GM23338 (cell line): Measurements from ENCODE around the gene NTM. TPM values are rescaled to one million over a fixed set of nuclear protein-coding genes. Genes with fewer than 3 reads are reported as not detected.

Experiments used
- ATAC-seq: fragments of 200-7000 bp; cut with Tn5 transposase; 3 replicates; pipeline ENCODE4 v1.9.1; 2020
- DNase-seq: peaks from one replicate; pipeline ENCODE4 v3.0.0-alpha.2; 2015; ENCODE audit warnings: low spot score
- H2AFZ ChIP-seq: fragments of 200-600 bp; sonication (generic); 2 replicates; pipeline ENCODE4 v1.8.0; 2016; ENCODE audit warnings: antibody characterized with exemption, mild to moderate bottlenecking, moderate library complexity
- H3F3A ChIP-seq: fragments of 200-600 bp; sonication (generic); replicated peaks from 2 replicates; pipeline ENCODE4 v1.8.0; 2017; ENCODE audit warnings: antibody characterized with exemption, mixed run types, low read depth
- H3K27ac ChIP-seq: fragments of 200-600 bp; sonication (generic); 2 replicates; pipeline ENCODE4 v1.6.1; 2016; ENCODE audit warnings: low read depth
- H3K27me3 ChIP-seq: fragments of 200-600 bp; sonication (generic); 2 replicates; pipeline ENCODE4 v1.8.0; 2016; ENCODE audit warnings: mild to moderate bottlenecking, mixed run types, moderate library complexity; ENCODE audit not compliant: insufficient read depth
- H3K36me3 ChIP-seq: fragments of 200-600 bp; sonication (generic); 2 replicates; pipeline ENCODE4 v1.8.0; 2016; ENCODE audit warnings: mild to moderate bottlenecking; ENCODE audit not compliant: insufficient read depth
- H3K4me1 ChIP-seq: fragments of 200-600 bp; sonication (generic); 2 replicates; pipeline ENCODE4 v1.8.0; 2016; ENCODE audit warnings: mild to moderate bottlenecking, moderate library complexity; ENCODE audit not compliant: insufficient read depth
- H3K4me2 ChIP-seq: fragments of 200-600 bp; sonication (generic); 2 replicates; pipeline ENCODE4 v1.7.1; 2017; ENCODE audit warnings: mixed run types
- H3K4me3 ChIP-seq: fragments of 200-600 bp; sonication (generic); 2 replicates; pipeline ENCODE4 v1.6.1; 2016; ENCODE audit warnings: mixed run types
- H3K79me2 ChIP-seq: fragments of 200-600 bp; sonication (generic); replicated peaks from 2 replicates; pipeline ENCODE4 v1.8.0; 2017; ENCODE audit warnings: mild to moderate bottlenecking; ENCODE audit not compliant: insufficient read depth
- H3K9me2 ChIP-seq: fragments of 200-600 bp; sonication (generic); 2 replicates; pipeline ENCODE4 v1.8.0; 2017; ENCODE audit not compliant: insufficient read depth
- H4K20me1 ChIP-seq: fragments of 200-600 bp; sonication (generic); replicated peaks from 2 replicates; pipeline ENCODE4 v1.8.0; 2017; ENCODE audit warnings: mild to moderate bottlenecking; ENCODE audit not compliant: insufficient read depth
- H3K27ac Mint-ChIP-seq: 2 replicates; pipeline ENCODE4 v1.8.0; 2020; ENCODE audit warnings: inconsistent platforms, mild to moderate bottlenecking, moderate library complexity, mixed read lengths
- H3K27me3 Mint-ChIP-seq: 3 replicates; pipeline ENCODE4 v1.8.0; 2022; ENCODE audit warnings: low read depth, mild to moderate bottlenecking, moderate library complexity, mixed read lengths, inconsistent platforms; ENCODE audit not compliant: insufficient read depth, poor library complexity
- H3K36me3 Mint-ChIP-seq: 3 replicates; pipeline ENCODE4 v1.8.0; 2021; ENCODE audit warnings: low read depth, mild to moderate bottlenecking, inconsistent platforms, moderate library complexity, mixed read lengths
- H3K4me1 Mint-ChIP-seq: 3 replicates; pipeline ENCODE4 v1.8.0; 2020; ENCODE audit warnings: mild to moderate bottlenecking, inconsistent platforms, mixed read lengths
- H3K4me3 Mint-ChIP-seq: 3 replicates; pipeline ENCODE4 v1.8.0; 2021; ENCODE audit warnings: moderate library complexity, mild to moderate bottlenecking, inconsistent platforms, mixed read lengths
- H3K9me3 Mint-ChIP-seq: 3 replicates; pipeline ENCODE4 v1.8.0; 2020; ENCODE audit warnings: moderate library complexity, mild to moderate bottlenecking, inconsistent platforms, mixed read lengths
- CREB1 ChIP-seq: fragments of 250-450 bp; sonication (Bioruptor Pico); IDR thresholded peaks from 2 replicates; pipeline ENCODE4 v1.5.0; 2020; ENCODE audit warnings: low read depth, mild to moderate bottlenecking, moderate library complexity
- NANOG ChIP-seq: IDR thresholded peaks from 2 replicates; pipeline ENCODE4 v1.6.1; 2016; ENCODE audit warnings: antibody characterized with exemption, borderline replicate concordance
- ZNF114 ChIP-seq: fragments of 250-450 bp; sonication (Bioruptor Pico); IDR thresholded peaks from 2 replicates; pipeline ENCODE4 v1.5.0; 2020; ENCODE audit warnings: mild to moderate bottlenecking, moderate library complexity
- polyA plus RNA-seq: library from polyadenylated mRNA; unstranded; fragments of >200 nt; fragmentation: Nextera tagmentation; extraction: Ambion mirVana; gene quantifications from 2 replicates; pipeline ENCODE4 v1.2.1, GENCODE V29; 2016
- total RNA-seq: library from RNA; depleted of rRNA; stranded (reverse); fragments of >200 nt; shearing (Covaris generic); gene quantifications from 2 replicates; pipeline ENCODE4 v1.2.3, GENCODE V29; 2014
- TF ChIP-seq, protein P1 (sequence below): fragments of 250-450 bp; sonication (Bioruptor Pico); IDR thresholded peaks from 2 replicates; pipeline ENCODE4 v1.5.0; 2020; ENCODE audit warnings: mild to moderate bottlenecking, moderate library complexity
- TF ChIP-seq, protein P2 (sequence below): IDR thresholded peaks from 2 replicates; pipeline ENCODE4 v1.6.1; 2016; ENCODE audit warnings: antibody characterized with exemption

The NTM gene
- total and polyA plus RNA-seq, 2 experiments from 2014 or later, result 10.6 to 14.6 TPM

DNA sequence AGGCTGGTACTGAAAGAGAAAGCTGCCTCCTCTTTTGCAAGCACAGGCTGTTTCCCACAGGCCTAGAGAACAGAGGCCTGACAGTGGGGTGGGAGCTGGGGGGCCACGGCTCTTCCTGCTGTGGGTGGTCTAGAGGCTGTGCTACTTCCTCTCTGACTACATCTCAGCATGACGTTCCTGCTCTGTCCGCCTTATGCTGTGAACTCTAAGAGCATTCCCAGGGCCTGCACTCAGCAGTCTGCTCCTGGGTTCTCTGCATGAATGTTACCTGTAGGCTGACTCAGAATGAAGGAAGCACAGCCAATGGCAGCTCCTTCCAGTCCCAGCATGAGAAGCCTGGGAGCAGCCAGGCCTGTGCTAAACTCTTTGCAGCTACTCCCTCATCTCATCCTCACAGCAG lies 534.3 kb downstream of the NTM start:
- Histone ChIP-seq H3F3A (no peaks in the 10 kb centered on the region; the same call in 1 of the 2 replicates), H3K79me2 (no peaks in the 10 kb centered on the region; the same call in 1 of the 2 replicates), H4K20me1 (no peaks in the 10 kb centered on the region), H3K27ac (peak overlapping the region; percentile 92), H3K4me2 (0 out of 2 replicates have a peak overlapping the region, but pooled peaks have one; percentile 4), H3K27me3 (peaks cover 6% of the 10 kb centered on the region), H3K36me3 (no peaks in the 10 kb centered on the region), H3K4me3 (no peak overlapping the region), H3K9me2 (no peaks in the 10 kb centered on the region), H2AFZ (no peak overlapping the region), H3K4me1 (peaks cover 45% of the 10 kb centered on the region)
- ATAC-seq (peak; percentile 91), DNase-seq (peak; percentile 84)
- TF ChIP-seq ZNF114 (CRISPR knock-in tag) (0 out of 2 replicates have a peak, but pooled peaks have one; percentile 34), NANOG (no peak), CREB1 (CRISPR knock-in tag) (peak; percentile 48; the same call in 1 of the 2 replicates)
- TF ChIP-seq, protein P1, sequence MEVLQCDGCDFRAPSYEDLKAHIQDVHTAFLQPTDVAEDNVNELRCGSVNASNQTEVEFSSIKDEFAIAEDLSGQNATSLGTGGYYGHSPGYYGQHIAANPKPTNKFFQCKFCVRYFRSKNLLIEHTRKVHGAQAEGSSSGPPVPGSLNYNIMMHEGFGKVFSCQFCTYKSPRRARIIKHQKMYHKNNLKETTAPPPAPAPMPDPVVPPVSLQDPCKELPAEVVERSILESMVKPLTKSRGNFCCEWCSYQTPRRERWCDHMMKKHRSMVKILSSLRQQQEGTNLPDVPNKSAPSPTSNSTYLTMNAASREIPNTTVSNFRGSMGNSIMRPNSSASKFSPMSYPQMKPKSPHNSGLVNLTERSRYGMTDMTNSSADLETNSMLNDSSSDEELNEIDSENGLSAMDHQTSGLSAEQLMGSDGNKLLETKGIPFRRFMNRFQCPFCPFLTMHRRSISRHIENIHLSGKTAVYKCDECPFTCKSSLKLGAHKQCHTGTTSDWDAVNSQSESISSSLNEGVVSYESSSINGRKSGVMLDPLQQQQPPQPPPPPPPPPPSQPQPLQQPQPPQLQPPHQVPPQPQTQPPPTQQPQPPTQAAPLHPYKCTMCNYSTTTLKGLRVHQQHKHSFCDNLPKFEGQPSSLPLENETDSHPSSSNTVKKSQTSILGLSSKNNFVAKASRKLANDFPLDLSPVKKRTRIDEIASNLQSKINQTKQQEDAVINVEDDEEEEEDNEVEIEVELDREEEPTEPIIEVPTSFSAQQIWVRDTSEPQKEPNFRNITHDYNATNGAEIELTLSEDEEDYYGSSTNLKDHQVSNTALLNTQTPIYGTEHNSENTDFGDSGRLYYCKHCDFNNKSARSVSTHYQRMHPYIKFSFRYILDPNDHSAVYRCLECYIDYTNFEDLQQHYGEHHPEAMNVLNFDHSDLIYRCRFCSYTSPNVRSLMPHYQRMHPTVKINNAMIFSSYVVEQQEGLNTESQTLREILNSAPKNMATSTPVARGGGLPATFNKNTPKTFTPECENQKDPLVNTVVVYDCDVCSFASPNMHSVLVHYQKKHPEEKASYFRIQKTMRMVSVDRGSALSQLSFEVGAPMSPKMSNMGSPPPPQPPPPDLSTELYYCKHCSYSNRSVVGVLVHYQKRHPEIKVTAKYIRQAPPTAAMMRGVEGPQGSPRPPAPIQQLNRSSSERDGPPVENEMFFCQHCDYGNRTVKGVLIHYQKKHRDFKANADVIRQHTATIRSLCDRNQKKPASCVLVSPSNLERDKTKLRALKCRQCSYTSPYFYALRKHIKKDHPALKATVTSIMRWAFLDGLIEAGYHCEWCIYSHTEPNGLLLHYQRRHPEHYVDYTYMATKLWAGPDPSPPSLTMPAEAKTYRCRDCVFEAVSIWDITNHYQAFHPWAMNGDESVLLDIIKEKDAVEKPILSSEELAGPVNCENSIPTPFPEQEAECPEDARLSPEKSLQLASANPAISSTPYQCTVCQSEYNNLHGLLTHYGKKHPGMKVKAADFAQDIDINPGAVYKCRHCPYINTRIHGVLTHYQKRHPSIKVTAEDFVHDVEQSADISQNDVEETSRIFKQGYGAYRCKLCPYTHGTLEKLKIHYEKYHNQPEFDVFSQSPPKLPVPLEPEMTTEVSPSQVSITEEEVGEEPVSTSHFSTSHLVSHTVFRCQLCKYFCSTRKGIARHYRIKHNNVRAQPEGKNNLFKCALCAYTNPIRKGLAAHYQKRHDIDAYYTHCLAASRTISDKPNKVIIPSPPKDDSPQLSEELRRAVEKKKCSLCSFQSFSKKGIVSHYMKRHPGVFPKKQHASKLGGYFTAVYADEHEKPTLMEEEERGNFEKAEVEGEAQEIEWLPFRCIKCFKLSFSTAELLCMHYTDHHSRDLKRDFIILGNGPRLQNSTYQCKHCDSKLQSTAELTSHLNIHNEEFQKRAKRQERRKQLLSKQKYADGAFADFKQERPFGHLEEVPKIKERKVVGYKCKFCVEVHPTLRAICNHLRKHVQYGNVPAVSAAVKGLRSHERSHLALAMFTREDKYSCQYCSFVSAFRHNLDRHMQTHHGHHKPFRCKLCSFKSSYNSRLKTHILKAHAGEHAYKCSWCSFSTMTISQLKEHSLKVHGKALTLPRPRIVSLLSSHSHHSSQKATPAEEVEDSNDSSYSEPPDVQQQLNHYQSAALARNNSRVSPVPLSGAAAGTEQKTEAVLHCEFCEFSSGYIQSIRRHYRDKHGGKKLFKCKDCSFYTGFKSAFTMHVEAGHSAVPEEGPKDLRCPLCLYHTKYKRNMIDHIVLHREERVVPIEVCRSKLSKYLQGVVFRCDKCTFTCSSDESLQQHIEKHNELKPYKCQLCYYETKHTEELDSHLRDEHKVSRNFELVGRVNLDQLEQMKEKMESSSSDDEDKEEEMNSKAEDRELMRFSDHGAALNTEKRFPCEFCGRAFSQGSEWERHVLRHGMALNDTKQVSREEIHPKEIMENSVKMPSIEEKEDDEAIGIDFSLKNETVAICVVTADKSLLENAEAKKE (CRISPR knock-in tag), result peak; percentile 65; the same call in 1 of the 2 replicates
- TF ChIP-seq, protein P2, sequence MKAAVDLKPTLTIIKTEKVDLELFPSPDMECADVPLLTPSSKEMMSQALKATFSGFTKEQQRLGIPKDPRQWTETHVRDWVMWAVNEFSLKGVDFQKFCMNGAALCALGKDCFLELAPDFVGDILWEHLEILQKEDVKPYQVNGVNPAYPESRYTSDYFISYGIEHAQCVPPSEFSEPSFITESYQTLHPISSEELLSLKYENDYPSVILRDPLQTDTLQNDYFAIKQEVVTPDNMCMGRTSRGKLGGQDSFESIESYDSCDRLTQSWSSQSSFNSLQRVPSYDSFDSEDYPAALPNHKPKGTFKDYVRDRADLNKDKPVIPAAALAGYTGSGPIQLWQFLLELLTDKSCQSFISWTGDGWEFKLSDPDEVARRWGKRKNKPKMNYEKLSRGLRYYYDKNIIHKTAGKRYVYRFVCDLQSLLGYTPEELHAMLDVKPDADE, result peak; percentile 61; the same call in 1 of the 2 replicates
- H3K4me1 Mint-ChIP-seq, result peaks cover 82% of the 10 kb centered on the region
- peaks cover 4% of the 10 kb centered on the region for H3K27me3 Mint-ChIP-seq
- no peak overlapping the region for H3K4me3 Mint-ChIP-seq
- no peaks in the 10 kb centered on the region; the same call in 2 of the 3 replicates for H3K36me3 Mint-ChIP-seq
- no peaks in the 10 kb centered on the region for H3K9me3 Mint-ChIP-seq
- peak overlapping the region; percentile 87 for H3K27ac Mint-ChIP-seq
